ENCODE data around the gene PXDN.

DNA sequence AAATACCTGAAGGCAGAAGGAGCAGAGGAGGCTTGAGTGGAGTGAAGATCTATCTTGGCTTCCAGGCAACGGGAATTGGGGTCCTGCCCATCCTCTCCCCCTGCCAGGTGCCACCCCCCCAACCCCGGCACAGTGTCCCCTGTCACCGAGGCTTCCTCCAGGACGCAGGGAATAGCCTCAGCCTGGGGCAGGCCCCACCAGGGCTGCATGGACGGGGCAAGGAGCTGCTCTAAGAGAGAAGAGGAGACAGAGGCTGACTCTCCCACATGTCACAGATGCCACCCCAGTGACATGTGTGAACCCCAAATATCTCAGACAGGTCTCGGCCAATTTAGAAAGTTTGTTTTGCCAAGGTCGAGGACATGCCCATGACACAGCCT lies 42.1 kb downstream of the PXDN start:
- TF ChIP-seq, protein P1, sequence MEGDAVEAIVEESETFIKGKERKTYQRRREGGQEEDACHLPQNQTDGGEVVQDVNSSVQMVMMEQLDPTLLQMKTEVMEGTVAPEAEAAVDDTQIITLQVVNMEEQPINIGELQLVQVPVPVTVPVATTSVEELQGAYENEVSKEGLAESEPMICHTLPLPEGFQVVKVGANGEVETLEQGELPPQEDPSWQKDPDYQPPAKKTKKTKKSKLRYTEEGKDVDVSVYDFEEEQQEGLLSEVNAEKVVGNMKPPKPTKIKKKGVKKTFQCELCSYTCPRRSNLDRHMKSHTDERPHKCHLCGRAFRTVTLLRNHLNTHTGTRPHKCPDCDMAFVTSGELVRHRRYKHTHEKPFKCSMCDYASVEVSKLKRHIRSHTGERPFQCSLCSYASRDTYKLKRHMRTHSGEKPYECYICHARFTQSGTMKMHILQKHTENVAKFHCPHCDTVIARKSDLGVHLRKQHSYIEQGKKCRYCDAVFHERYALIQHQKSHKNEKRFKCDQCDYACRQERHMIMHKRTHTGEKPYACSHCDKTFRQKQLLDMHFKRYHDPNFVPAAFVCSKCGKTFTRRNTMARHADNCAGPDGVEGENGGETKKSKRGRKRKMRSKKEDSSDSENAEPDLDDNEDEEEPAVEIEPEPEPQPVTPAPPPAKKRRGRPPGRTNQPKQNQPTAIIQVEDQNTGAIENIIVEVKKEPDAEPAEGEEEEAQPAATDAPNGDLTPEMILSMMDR (conservative IDR thresholded peaks at IDR 0.05; ENCODE audit: low read length), result no peak
- TF ChIP-seq EZH2phosphoT487 (IDR thresholded peaks at IDR 0.05; ENCODE audit: borderline replicate concordance), result no peak

All from Loucy (cell line).